Measurements from ENCODE around the gene TMEM175.

DNA sequence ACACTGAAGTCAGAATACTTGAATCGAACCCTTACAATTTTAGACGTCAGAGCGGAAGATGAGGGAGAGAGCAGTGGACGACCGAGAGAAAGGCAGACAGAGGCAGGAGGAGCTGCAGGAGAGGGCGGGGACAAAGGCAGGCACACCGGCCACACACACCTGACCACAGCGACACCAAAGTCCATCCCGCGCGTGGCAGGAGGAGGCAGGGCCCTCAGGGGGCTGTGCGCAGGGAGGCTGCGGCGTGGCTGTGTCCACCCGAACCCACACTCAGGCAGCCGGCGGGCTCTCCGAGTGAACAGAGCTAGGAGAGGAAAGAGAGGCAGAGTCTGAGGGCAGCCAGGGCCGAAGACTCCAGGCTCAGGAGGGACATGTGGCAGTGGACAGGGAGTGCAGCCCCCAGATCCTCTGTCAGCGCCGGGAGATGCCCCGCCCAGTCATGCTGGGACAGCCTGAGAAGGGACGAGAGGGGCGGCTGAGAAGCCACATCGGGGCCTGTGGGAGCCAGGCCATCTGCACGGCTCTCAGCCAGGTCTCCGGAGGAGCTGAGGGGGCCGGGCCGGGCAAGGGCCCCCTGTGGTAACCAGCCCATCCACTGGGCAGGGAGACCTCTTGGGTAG is 20.3 kb upstream of the TMEM175 start:
- TF ChIP-seq, protein P1, sequence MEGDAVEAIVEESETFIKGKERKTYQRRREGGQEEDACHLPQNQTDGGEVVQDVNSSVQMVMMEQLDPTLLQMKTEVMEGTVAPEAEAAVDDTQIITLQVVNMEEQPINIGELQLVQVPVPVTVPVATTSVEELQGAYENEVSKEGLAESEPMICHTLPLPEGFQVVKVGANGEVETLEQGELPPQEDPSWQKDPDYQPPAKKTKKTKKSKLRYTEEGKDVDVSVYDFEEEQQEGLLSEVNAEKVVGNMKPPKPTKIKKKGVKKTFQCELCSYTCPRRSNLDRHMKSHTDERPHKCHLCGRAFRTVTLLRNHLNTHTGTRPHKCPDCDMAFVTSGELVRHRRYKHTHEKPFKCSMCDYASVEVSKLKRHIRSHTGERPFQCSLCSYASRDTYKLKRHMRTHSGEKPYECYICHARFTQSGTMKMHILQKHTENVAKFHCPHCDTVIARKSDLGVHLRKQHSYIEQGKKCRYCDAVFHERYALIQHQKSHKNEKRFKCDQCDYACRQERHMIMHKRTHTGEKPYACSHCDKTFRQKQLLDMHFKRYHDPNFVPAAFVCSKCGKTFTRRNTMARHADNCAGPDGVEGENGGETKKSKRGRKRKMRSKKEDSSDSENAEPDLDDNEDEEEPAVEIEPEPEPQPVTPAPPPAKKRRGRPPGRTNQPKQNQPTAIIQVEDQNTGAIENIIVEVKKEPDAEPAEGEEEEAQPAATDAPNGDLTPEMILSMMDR (IDR thresholded peaks at IDR 0.05), result no peak
- no peak for TF ChIP-seq EP300 (IDR thresholded peaks at IDR 0.05)

All from tibial nerve (tissue), 4 donors.